IMR-90 (cell line): ENCODE measurements around the gene HMCN1. TPM values are rescaled to one million over a fixed set of nuclear protein-coding genes. Genes with fewer than 3 reads are reported as not detected.

Experiments used
- ATAC-seq: fragments of 200-7000 bp; cut with Tn5 transposase; 2 replicates; pipeline ENCODE4 v1.9.1; 2020; ENCODE audit warnings: low read depth, mild to moderate bottlenecking, moderate library complexity
- BruUV-seq: library from RNA; stranded (reverse); fragments of 400-500 nt; replicated peaks from 2 replicates; lab custom pipeline; 2021; lab: Mats Ljungman, UMichigan
- CTCF ChIA-PET: fragments of 300-600 bp; formaldehyde crosslinking; extraction: SDS; loops from one replicate; lab custom pipeline; 2021; ENCODE audit warnings: antibody characterized with exemption; lab: Yijun Ruan, JAX
- POLR2A ChIA-PET: fragments of 300-600 bp; sonication (Branson Sonifier 250); formaldehyde crosslinking; loops from one replicate; lab custom pipeline; 2022; ENCODE audit warnings: antibody characterized with exemption; ENCODE audit not compliant: unreplicated experiment; lab: Charles Lee
- DNase-seq: peaks from one replicate; pipeline ENCODE4 v3.0.0; 2013
- H2AFZ ChIP-seq: replicated peaks from 2 replicates; pipeline ENCODE3; 2013; ENCODE audit warnings: low read length, mild to moderate bottlenecking; ENCODE audit not compliant: poor library complexity
- H2AK5ac ChIP-seq: 2 replicates; pipeline ENCODE4 v1.6.1; 2013; ENCODE audit warnings: low read depth, low read length, inconsistent platforms
- H2AK9ac ChIP-seq: replicated peaks from 2 replicates; pipeline ENCODE3; 2013; ENCODE audit warnings: mild to moderate bottlenecking, low read depth, low read length, moderate library complexity; ENCODE audit not compliant: poor library complexity
- H2BK120ac ChIP-seq: 2 replicates; pipeline ENCODE4 v1.6.1; 2013; ENCODE audit warnings: low read depth, low read length, inconsistent platforms
- H2BK15ac ChIP-seq: 3 replicates; pipeline ENCODE4 v1.6.1; 2013; ENCODE audit warnings: low read depth, low read length, inconsistent platforms
- H2BK20ac ChIP-seq: 2 replicates; pipeline ENCODE4 v1.6.1; 2013; ENCODE audit warnings: low read depth, mild to moderate bottlenecking, inconsistent platforms, low read length, moderate library complexity
- H2BK5ac ChIP-seq: 2 replicates; pipeline ENCODE4 v1.6.1; 2013; ENCODE audit warnings: mild to moderate bottlenecking, low read depth, low read length, inconsistent platforms; ENCODE audit not compliant: poor library complexity, severe bottlenecking
- H3K14ac ChIP-seq: replicated peaks from 2 replicates; pipeline ENCODE4 v1.6.1; 2013; ENCODE audit warnings: low read depth, low read length, inconsistent platforms
- H3K18ac ChIP-seq: 2 replicates; pipeline ENCODE4 v1.6.1; 2013; ENCODE audit warnings: low read depth, low read length, control low read depth
- H3K23ac ChIP-seq: 2 replicates; pipeline ENCODE4 v1.6.1; 2013; ENCODE audit warnings: low read depth, low read length, inconsistent platforms
- H3K27ac ChIP-seq: 2 replicates; pipeline ENCODE4 v1.5.1; 2013; ENCODE audit warnings: mild to moderate bottlenecking, control low read depth, low read length; ENCODE audit not compliant: insufficient read depth
- H3K27me3 ChIP-seq: 2 replicates; pipeline ENCODE4 v1.6.1; 2013; ENCODE audit warnings: low read length; ENCODE audit not compliant: control insufficient read depth, insufficient read depth
- H3K36me3 ChIP-seq: 2 replicates; pipeline ENCODE4 v1.6.1; 2013; ENCODE audit warnings: low read length, mixed read lengths; ENCODE audit not compliant: control insufficient read depth, insufficient read depth
- H3K4ac ChIP-seq: 2 replicates; pipeline ENCODE4 v1.6.1; 2013; ENCODE audit warnings: low read depth, low read length, inconsistent platforms
- H3K4me1 ChIP-seq: 2 replicates; pipeline ENCODE4 v1.6.1; 2013; ENCODE audit warnings: low read length, mixed read lengths; ENCODE audit not compliant: control insufficient read depth, insufficient read depth
- H3K4me2 ChIP-seq: 2 replicates; pipeline ENCODE4 v1.6.1; 2013; ENCODE audit warnings: low read depth, mild to moderate bottlenecking, control low read depth, low read length, moderate library complexity
- H3K4me3 ChIP-seq: 2 replicates; pipeline ENCODE4 v1.5.1; 2013; ENCODE audit warnings: low read depth, mild to moderate bottlenecking, control low read depth, low read length, moderate library complexity; ENCODE audit not compliant: insufficient read depth
- H3K56ac ChIP-seq: 2 replicates; pipeline ENCODE4 v1.6.1; 2013; ENCODE audit warnings: low read length, inconsistent platforms; ENCODE audit not compliant: insufficient read depth; ENCODE audit errors: extremely low read depth
- H3K79me1 ChIP-seq, 2 experiments: 2 replicates each; pipeline ENCODE4 v1.6.1; 2013; ENCODE audit warnings: low read length in 2 of 2, inconsistent platforms in 1 of 2, low read depth in 1 of 2
- H3K9ac ChIP-seq: 2 replicates; pipeline ENCODE4 v1.6.1; 2013; ENCODE audit warnings: low read depth, low read length, control low read depth
- H3K9me1 ChIP-seq: 2 replicates; pipeline ENCODE4 v1.6.1; 2013; ENCODE audit warnings: low read length, inconsistent platforms; ENCODE audit not compliant: insufficient read depth
- H3K9me3 ChIP-seq: 2 replicates; pipeline ENCODE4 v1.6.1; 2013; ENCODE audit warnings: low read length; ENCODE audit not compliant: control insufficient read depth, insufficient read depth
- H4K20me1 ChIP-seq: 2 replicates; pipeline ENCODE4 v1.6.1; 2013; ENCODE audit warnings: low read length, inconsistent platforms; ENCODE audit not compliant: insufficient read depth
- H4K5ac ChIP-seq: 2 replicates; pipeline ENCODE4 v1.6.1; 2013; ENCODE audit warnings: mild to moderate bottlenecking, low read depth, low read length, control low read depth
- H4K8ac ChIP-seq, 2 experiments: 2 replicates each; pipeline ENCODE4 v1.6.1; 2013; ENCODE audit warnings: low read depth in 2 of 2, low read length in 2 of 2, control low read depth in 1 of 2, inconsistent platforms in 1 of 2
- H4K91ac ChIP-seq: 2 replicates; pipeline ENCODE4 v1.6.1; 2013; ENCODE audit warnings: low read depth, low read length, inconsistent platforms; ENCODE audit not compliant: insufficient read depth
- BHLHE40 ChIP-seq: fragments of 150-350 bp; IDR thresholded peaks from 2 replicates; pipeline ENCODE4 v1.6.1; 2016; ENCODE audit warnings: mild to moderate bottlenecking, low read depth, low read length
- CEBPB ChIP-seq: IDR thresholded peaks from 2 replicates; pipeline ENCODE4 v1.6.1; 2012; ENCODE audit warnings: low read depth, low read length, improper control_type of control experiment
- FOS ChIP-seq: fragments of 150-350 bp; IDR thresholded peaks from 2 replicates; pipeline ENCODE4 v1.6.1; 2016; ENCODE audit warnings: low read depth, low read length
- NFE2L2 ChIP-seq: fragments of 150-350 bp; IDR thresholded peaks from 2 replicates; pipeline ENCODE4 v1.6.1; 2016; ENCODE audit warnings: low read depth, mild to moderate bottlenecking, low read length
- POLR2A ChIP-seq: IDR thresholded peaks from 2 replicates; pipeline ENCODE4 v1.6.1; 2012; ENCODE audit warnings: mild to moderate bottlenecking, low read depth, low read length
- RAD21 ChIP-seq: IDR thresholded peaks from 2 replicates; pipeline ENCODE4 v1.6.1; 2012; ENCODE audit warnings: low read length, improper control_type of control experiment
- RFX5 ChIP-seq: IDR thresholded peaks from 2 replicates; pipeline ENCODE4 v1.8.0; 2012; ENCODE audit warnings: low read depth, mild to moderate bottlenecking, low read length, moderate library complexity
- SMC3 ChIP-seq: fragments of 150-350 bp; IDR thresholded peaks from 2 replicates; pipeline ENCODE4 v1.6.1; 2016; ENCODE audit warnings: low read depth, mild to moderate bottlenecking, antibody characterized with exemption, low read length, moderate library complexity
- WGBS, 2 experiments: methylation state at CpG; one replicate each; pipeline versions ENCODE4 v1.1.5 to v1.1.7; 2013; ENCODE audit warnings: missing lambda C conversion rate in 2 of 2; ENCODE audit not compliant: insufficient read length in 1 of 2; ENCODE audit errors: extremely low coverage in 2 of 2; 5-methylcytosine and 5-hydroxymethylcytosine counted together
- dilution Hi-C: fragments of 300-500 bp; cut with HindIII; formaldehyde crosslinking; loops from one replicate; pipeline ENCODE4 v1.14.3; 2018; ENCODE audit warnings: low sequenced_read_pairs; ENCODE audit not compliant: unreplicated experiment
- in situ Hi-C: fragments of 300-500 bp; cut with MboI; formaldehyde crosslinking; loops from 3 replicates; pipeline ENCODE4 v1.14.3; 2019; ENCODE audit warnings: low sequenced_read_pairs, inconsistent platforms, mixed read lengths
- intact Hi-C: fragments of 100-400 bp; cut with micrococcal nuclease; formaldehyde crosslinking; loops from 2 replicates; pipeline ENCODE4 v1.10.0; 2022
- polyA plus RNA-seq, 3 experiments: library from polyadenylated mRNA; depleted of rRNA; stranded (reverse); fragments of >200 nt; gene quantifications; 2 replicates each; pipeline ENCODE4 v1.2.3, GENCODE V29; 2012; ENCODE audit warnings: low replicate concordance in 1 of 3
- total RNA-seq: library from RNA; depleted of rRNA; stranded (reverse); fragments of >200 nt; gene quantifications from 2 replicates; pipeline ENCODE4 v1.2.3, GENCODE V29; 2012

HMCN1 gene
- total and polyA plus RNA-seq, 2 of the 4 experiments (the other 2 are of a cell fraction), result 6.1 to 11.7 TPM

DNA sequence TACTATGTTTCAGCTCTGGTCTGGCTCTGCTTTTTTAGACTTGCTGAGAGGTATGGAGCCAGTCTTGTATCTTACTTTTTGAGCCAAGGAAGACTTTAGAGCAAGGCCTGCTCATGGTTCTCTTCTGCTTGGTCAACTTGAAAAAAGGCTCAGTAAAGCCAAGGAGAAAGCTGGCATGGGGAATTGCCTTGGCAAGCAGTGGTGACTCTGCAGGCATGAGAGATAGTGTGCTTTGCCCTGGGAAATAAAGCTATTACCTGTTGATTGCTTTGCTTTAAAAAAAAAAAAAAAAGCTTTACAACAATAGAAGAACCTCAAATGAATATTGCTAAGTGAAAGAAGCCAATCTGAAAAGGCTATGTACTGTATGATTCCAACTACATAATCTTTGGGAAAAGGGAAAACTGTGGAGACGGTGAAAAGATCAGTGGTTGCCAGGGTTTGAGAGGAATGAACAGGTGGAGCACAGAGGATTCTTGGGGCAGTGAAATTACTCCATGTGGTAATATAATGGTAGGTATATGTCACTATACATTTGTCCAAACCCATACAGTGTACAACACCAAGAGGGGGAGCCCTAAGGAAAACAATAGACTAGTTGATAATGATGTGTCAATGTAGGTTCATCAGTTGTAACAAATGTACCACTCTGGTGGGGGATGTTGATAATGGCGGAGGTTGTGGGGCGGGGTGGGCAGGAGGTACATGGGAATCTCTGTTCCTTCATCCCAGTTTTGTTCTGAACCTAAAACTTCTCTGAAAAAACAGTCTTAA, 87.6 kb downstream of the HMCN1 start:
- H3K9ac ChIP-seq, result no peak overlapping the region
- H3K18ac ChIP-seq, result no peak overlapping the region
- no peak overlapping the region for H3K4ac ChIP-seq
- no peak overlapping the region for H2AK9ac ChIP-seq
- H3K4me2 ChIP-seq, result no peak overlapping the region
- no peak overlapping the region for H2BK15ac ChIP-seq
- H2AK5ac ChIP-seq, result no peak overlapping the region
- H3K9me3 ChIP-seq, result no peaks in the 10 kb centered on the region
- no peak overlapping the region for H4K8ac ChIP-seq
- H2BK20ac ChIP-seq, result no peak overlapping the region
- no peak overlapping the region; the same call in 1 of the 2 replicates for H3K14ac ChIP-seq
- ChIA-PET POLR2A (no interaction called here), CTCF (interaction anchor here (1.5 kb wide), 1 partner anchor 13 kb away, joined by 3 read pairs; no protein-coding TSS in a partner anchor)
- dilution Hi-C loops, result no loop called here
- ATAC-seq, result no peak
- no CpG with 5 or more reads among the region's 3 CpGs for WGBS, 2 experiments
- H2BK120ac ChIP-seq, result no peak overlapping the region
- H2BK5ac ChIP-seq, result no peak overlapping the region
- H2AFZ ChIP-seq, result no peak overlapping the region
- H3K79me1 ChIP-seq, result no peaks in the 10 kb centered on the region
- H3K27me3 ChIP-seq, result no peaks in the 10 kb centered on the region
- no peaks in the 10 kb centered on the region for H3K36me3 ChIP-seq
- no peak overlapping the region for H3K56ac ChIP-seq
- H3K23ac ChIP-seq, result no peak overlapping the region
- in situ Hi-C loops, result no loop called here
- H3K27ac ChIP-seq, result no peak overlapping the region
- no peak overlapping the region for H4K5ac ChIP-seq
- intact Hi-C loops, result no loop called here
- no peaks in the 10 kb centered on the region for H4K20me1 ChIP-seq
- peaks cover 1% of the 10 kb centered on the region; the same call in 1 of the 2 replicates for H3K4me1 ChIP-seq
- DNase-seq, result no peak
- H3K9me1 ChIP-seq, result peaks cover 3% of the 10 kb centered on the region; the same call in 1 of the 2 replicates
- no peak overlapping the region for H3K4me3 ChIP-seq
- no peak for TF ChIP-seq NFE2L2
- TF ChIP-seq CEBPB, result no peak
- TF ChIP-seq POLR2A, result no peak
- TF ChIP-seq FOS, result no peak
- no peak for TF ChIP-seq SMC3
- no peak for TF ChIP-seq BHLHE40
- no peak for TF ChIP-seq RFX5
- TF ChIP-seq RAD21, result peak; percentile 8; the same call in 1 of the 2 replicates
- no TSS peak for BruUV-seq
- H4K91ac ChIP-seq, result no peak overlapping the region
